ENCODE measurements around the gene FIP1L1.

GRCh38 chr4:53421791-53422190, 44.4 kb downstream of the FIP1L1 start:
- TF ChIP-seq CTCF (IDR thresholded peaks at IDR 0.05; ENCODE audit: low read depth, low read length, poor library complexity, severe bottlenecking): no peak
- TF ChIP-seq EZH2phosphoT487 (IDR thresholded peaks at IDR 0.05; ENCODE audit: borderline replicate concordance, low read length): no peak
